Activated CD8-positive, alpha-beta memory T cell treated with anti-CD3 and anti-CD28 coated beads, Interleukin-2, amount 50 U/mL, for 24 hours (primary cell): ENCODE measurements around the gene GMCL2.

Experiments
- DNase-seq: peaks from one replicate; pipeline ENCODE4 v3.0.0-alpha.2; 2020; ENCODE audit errors: extremely low read depth

Gene GMCL2

GRCh38 chr5:178221853-178222252, 34.7 kb upstream of the GMCL2 start:
- no peak for DNase-seq

GRCh38 chr5:178221282-178221681, 34.1 kb upstream of the GMCL2 start:
- DNase-seq, result no peak

GRCh38 chr5:178218827-178219226, 31.7 kb upstream of the GMCL2 start:
- no peak for DNase-seq

GRCh38 chr5:178218237-178218776, 31.1 kb upstream of the GMCL2 start:
- DNase-seq, result no peak

GRCh38 chr5:178216779-178217178, 29.6 kb upstream of the GMCL2 start:
- no peak for DNase-seq

DNA sequence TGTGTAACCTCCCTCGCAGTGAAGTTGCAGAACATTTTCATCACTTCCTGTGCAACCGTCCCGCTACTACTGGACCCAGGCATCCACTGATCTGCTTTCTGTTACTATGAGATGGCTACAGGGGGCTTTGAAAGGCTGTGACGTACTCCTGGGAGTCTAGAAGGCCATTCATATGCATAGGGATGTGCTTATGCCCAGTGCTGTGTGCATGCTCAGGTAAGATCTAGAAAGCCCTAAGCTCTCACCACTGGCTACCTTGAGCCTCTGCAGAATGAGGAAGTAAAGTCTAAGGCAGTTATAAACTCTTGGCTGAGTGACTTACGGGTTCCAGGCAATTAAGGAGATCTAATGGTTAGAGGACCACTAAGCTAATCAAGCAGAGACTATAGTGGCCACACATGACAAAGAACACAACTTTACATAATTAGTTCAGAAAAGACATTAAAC, 28.9 kb upstream of the GMCL2 start:
- no peak for DNase-seq

GRCh38 chr5:178215280-178216002, 28.3 kb upstream of the GMCL2 start:
- DNase-seq, result no peak

DNA sequence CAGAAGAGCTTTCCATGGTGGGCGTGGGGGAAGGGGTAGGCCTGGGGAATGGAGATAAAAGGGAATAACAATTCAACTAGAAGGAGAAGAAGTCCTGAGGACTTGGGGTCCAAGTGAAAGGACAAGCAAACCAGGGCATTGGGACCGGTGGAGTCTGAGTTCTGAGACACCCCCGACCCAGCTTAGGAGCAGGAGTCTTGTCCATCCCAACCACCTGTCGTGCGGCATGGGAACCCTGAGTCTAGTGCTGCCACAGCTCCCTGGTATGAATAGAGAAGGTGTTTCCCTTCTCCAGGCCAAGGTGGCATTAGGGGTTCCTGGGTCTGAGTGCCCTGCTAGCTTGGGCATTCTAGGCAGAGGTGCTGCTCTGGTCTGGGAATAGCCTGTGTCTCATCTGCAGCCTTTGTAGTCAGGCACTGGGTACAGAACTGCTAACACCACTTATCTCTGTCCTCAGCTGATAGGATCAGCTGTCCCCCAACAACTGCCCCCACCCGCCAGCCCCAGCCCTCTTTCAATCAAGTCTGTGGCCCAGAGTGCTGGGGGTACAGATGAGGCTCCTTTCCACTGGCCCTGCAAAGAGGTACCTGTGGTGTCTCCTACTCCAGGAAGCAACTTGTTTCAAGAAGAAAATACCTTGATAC, 27.1 kb upstream of the GMCL2 start:
- no peak for DNase-seq

GRCh38 chr5:178213748-178214151, 26.6 kb upstream of the GMCL2 start:
- no peak for DNase-seq

GRCh38 chr5:178213003-178213461, 25.9 kb upstream of the GMCL2 start:
- DNase-seq, result no peak

DNA sequence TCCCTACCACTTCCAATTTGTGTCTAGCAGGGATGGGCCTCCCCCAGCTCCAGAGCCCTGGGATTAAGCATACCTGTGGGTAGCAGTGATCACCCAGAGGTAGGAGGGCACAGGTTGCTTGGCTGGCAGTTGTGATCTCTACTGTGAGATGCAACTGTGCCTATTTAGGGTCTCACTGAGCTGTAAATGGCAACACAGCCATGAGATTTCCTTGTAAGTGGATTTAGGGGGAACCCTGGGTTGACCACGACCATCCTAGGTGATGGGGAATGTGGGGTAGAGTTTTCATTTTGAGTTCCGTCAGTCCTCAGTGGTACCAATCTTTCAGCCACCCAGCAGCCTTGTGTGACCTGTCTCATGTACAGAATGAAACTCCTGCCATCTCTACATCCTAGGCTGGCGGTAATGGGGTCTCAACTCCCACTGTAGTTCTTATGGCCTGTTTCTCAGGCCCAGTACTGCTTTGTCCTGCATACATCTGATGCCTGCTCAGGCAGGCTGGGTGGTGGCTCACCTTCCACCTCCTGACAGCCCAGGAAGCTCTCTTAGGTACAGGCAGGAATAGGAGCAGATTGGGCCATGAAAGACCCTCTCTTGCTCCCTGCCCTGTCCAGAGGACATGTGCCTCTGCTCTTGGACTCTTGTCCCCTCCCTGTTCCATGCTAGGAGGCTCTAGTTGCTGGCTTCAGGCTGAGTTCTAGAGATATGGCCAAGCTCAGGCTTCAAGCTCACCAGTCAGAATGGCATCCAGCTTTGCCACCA, 25.3 kb upstream of the GMCL2 start:
- no peak for DNase-seq

- no peak for DNase-seq
Measured at GRCh38 chr5:178211095-178212048, 24.2 kb upstream of the GMCL2 start.

GRCh38 chr5:178210686-178211085, 23.5 kb upstream of the GMCL2 start:
- no peak for DNase-seq

- no peak for DNase-seq
Measured at GRCh38 chr5:178210073-178210535, 22.9 kb upstream of the GMCL2 start.

- no peak for DNase-seq
Measured at GRCh38 chr5:178209334-178210072, 22.3 kb upstream of the GMCL2 start.

DNA sequence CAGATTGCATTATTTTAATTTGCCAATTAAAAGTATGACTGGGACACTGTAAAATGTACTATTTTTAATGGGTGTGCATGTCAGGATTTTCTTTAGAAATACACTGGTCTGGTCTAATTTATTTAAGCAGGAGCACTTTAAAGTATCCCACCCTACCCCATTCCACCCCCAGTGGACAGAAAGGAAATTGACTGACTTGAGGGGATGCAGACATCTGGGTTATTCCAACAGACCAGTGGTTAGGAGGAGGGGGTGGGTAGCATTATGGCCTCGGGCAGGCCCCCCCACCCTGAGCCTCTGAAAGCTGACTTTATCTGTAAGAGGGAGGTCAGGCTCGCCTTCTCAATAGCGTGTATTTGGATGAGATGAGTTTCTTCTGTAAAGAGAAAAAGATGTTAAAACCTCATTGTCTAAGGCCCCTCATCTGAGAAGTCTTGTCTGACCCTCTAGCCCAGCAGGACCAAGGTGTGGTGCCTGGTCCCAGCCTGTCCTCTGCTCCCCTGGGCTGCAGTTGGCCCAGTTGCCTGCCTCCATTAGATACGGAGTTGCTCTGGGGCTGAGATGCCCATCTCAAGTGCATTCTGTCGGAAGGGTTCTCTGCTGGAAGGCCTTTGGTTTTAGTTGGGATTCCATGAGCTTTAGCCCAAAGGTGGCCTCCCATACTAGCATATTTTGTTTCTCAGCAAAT, 21.5 kb upstream of the GMCL2 start:
- no peak for DNase-seq

GRCh38 chr5:178207917-178208280, 20.7 kb upstream of the GMCL2 start:
- no peak for DNase-seq

- DNase-seq, result no peak
Measured at GRCh38 chr5:178207183-178207916, 20.2 kb upstream of the GMCL2 start.
